ENCODE data around the gene GRPR.

GRPR gene

GRCh38 chrX:16081357-16081756 is 42.0 kb upstream of the GRPR start:
- no peaks in the 10 kb centered on the region for H3K4me1 ChIP-seq (ENCODE audit: control insufficient read depth, insufficient read depth, low read length)
- POLR2A ChIA-PET = no interaction called here
- TF ChIP-seq MZF1 (tag by site-specific recombination; IDR thresholded peaks at IDR 0.05; ENCODE audit: borderline replicate concordance) (no peak), OSR2 (tag by site-specific recombination; IDR thresholded peaks at IDR 0.05) (no peak), ZSCAN23 (tag by site-specific recombination; IDR thresholded peaks at IDR 0.05) (no peak), ZNF302 (tag by site-specific recombination; IDR thresholded peaks at IDR 0.05; ENCODE audit: low read depth) (no peak), SP2 (tag by site-specific recombination; IDR thresholded peaks at IDR 0.05) (no peak), SP7 (tag by site-specific recombination; IDR thresholded peaks at IDR 0.05) (no peak), ZNF48 (tag by site-specific recombination; IDR thresholded peaks at IDR 0.05) (no peak), ZSCAN16 (tag by site-specific recombination; IDR thresholded peaks at IDR 0.05) (no peak), TCF7L2 (IDR thresholded peaks at IDR 0.05; ENCODE audit: borderline replicate concordance, low read depth, low read length) (no peak), ZNF16 (tag by site-specific recombination; IDR thresholded peaks at IDR 0.05; ENCODE audit: low read depth) (no peak), ZNF791 (tag by site-specific recombination; IDR thresholded peaks at IDR 0.05) (no peak), ZNF558 (tag by site-specific recombination; IDR thresholded peaks at IDR 0.05) (no peak)
- TF ChIP-seq, protein P1, sequence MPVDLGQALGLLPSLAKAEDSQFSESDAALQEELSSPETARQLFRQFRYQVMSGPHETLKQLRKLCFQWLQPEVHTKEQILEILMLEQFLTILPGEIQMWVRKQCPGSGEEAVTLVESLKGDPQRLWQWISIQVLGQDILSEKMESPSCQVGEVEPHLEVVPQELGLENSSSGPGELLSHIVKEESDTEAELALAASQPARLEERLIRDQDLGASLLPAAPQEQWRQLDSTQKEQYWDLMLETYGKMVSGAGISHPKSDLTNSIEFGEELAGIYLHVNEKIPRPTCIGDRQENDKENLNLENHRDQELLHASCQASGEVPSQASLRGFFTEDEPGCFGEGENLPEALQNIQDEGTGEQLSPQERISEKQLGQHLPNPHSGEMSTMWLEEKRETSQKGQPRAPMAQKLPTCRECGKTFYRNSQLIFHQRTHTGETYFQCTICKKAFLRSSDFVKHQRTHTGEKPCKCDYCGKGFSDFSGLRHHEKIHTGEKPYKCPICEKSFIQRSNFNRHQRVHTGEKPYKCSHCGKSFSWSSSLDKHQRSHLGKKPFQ (tag by site-specific recombination; IDR thresholded peaks at IDR 0.05) = no peak
- TF ChIP-seq, protein P2, sequence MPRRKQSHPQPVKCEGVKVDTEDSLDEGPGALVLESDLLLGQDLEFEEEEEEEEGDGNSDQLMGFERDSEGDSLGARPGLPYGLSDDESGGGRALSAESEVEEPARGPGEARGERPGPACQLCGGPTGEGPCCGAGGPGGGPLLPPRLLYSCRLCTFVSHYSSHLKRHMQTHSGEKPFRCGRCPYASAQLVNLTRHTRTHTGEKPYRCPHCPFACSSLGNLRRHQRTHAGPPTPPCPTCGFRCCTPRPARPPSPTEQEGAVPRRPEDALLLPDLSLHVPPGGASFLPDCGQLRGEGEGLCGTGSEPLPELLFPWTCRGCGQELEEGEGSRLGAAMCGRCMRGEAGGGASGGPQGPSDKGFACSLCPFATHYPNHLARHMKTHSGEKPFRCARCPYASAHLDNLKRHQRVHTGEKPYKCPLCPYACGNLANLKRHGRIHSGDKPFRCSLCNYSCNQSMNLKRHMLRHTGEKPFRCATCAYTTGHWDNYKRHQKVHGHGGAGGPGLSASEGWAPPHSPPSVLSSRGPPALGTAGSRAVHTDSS (tag by site-specific recombination; IDR thresholded peaks at IDR 0.05) = no peak
- TF ChIP-seq, protein P3, sequence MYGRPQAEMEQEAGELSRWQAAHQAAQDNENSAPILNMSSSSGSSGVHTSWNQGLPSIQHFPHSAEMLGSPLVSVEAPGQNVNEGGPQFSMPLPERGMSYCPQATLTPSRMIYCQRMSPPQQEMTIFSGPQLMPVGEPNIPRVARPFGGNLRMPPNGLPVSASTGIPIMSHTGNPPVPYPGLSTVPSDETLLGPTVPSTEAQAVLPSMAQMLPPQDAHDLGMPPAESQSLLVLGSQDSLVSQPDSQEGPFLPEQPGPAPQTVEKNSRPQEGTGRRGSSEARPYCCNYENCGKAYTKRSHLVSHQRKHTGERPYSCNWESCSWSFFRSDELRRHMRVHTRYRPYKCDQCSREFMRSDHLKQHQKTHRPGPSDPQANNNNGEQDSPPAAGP (tag by site-specific recombination; IDR thresholded peaks at IDR 0.05) = no peak
- TF ChIP-seq, protein P4, sequence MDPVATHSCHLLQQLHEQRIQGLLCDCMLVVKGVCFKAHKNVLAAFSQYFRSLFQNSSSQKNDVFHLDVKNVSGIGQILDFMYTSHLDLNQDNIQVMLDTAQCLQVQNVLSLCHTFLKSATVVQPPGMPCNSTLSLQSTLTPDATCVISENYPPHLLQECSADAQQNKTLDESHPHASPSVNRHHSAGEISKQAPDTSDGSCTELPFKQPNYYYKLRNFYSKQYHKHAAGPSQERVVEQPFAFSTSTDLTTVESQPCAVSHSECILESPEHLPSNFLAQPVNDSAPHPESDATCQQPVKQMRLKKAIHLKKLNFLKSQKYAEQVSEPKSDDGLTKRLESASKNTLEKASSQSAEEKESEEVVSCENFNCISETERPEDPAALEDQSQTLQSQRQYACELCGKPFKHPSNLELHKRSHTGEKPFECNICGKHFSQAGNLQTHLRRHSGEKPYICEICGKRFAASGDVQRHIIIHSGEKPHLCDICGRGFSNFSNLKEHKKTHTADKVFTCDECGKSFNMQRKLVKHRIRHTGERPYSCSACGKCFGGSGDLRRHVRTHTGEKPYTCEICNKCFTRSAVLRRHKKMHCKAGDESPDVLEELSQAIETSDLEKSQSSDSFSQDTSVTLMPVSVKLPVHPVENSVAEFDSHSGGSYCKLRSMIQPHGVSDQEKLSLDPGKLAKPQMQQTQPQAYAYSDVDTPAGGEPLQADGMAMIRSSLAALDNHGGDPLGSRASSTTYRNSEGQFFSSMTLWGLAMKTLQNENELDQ (tag by site-specific recombination; IDR thresholded peaks at IDR 0.05; ENCODE audit: low read depth) = no peak
- CTCF ChIA-PET = no interaction called here
- H3K27ac ChIP-seq (ENCODE audit: extremely low read depth, low read depth, low read length) = no peak overlapping the region
- no peak overlapping the region for H3K4me3 ChIP-seq (ENCODE audit: low read depth, low read length)
- H3K36me3 ChIP-seq (ENCODE audit: control insufficient read depth in 2 of 2, insufficient read depth in 1 of 2, low read length in 2 of 2) = no peaks in the 10 kb centered on the region
- H3K9me3 ChIP-seq (ENCODE audit: control insufficient read depth, insufficient read depth, low read depth, low read length) = no peaks in the 10 kb centered on the region

DNA sequence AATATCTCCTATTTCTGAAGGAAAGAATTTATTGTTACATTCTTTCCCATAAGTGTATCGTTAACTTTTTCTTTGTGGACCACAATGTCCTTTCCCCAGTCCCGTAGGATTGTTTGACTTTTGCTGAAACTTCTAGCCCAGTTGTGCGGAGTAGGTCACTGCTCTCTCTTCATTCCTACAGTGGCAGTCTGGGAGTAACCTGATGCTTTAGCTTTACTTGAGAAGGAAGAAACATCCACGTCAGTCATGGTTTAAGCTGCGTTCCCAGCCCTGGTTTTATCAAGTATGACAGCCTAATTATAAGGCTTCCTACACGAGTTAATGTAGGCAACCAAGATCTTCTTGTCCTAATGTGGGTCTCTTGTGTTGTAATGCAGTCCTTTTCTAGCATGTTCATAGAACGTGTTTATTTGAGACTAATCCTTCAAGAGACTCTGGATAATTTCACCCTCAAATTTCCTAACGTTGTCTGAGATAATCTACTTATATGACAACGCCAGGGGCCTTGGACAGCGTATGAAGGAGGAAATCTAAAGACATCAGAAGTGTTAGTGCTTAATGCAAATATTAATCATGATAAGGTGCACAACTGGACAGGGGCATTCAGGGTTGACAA is 40.8 kb upstream of the GRPR start:
- CTCF ChIA-PET = no interaction called here
- POLR2A ChIA-PET = no interaction called here

More for the DNA sequence above, 40.8 kb upstream of the GRPR start:
- no peak for TF ChIP-seq ZNF555 (tag by site-specific recombination; conservative IDR thresholded peaks at IDR 0.05)
- TF ChIP-seq BCL11A (tag by site-specific recombination; IDR thresholded peaks at IDR 0.05; ENCODE audit: low read depth) = no peak
- no peak for TF ChIP-seq KLF1 (tag by site-specific recombination; IDR thresholded peaks at IDR 0.05)
- no peak for TF ChIP-seq HOXC10 (CRISPR knock-in tag; IDR thresholded peaks at IDR 0.05)
- TF ChIP-seq, protein P5, sequence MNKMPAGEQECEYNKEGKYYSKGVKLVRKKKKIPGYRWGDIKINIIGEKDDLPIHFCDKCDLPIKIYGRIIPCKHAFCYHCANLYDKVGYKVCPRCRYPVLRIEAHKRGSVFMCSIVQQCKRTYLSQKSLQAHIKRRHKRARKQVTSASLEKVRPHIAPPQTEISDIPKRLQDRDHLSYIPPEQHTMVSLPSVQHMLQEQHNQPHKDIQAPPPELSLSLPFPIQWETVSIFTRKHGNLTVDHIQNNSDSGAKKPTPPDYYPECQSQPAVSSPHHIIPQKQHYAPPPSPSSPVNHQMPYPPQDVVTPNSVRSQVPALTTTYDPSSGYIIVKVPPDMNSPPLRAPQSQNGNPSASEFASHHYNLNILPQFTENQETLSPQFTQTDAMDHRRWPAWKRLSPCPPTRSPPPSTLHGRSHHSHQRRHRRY (tag by site-specific recombination; IDR thresholded peaks at IDR 0.05) = no peak
- no peak for TF ChIP-seq ZNF121 (tag by site-specific recombination; IDR thresholded peaks at IDR 0.05)
- TF ChIP-seq ZNF514 (tag by site-specific recombination; IDR thresholded peaks at IDR 0.05) = no peak
- no peak for TF ChIP-seq ZNF585B (tag by site-specific recombination; IDR thresholded peaks at IDR 0.05)
- TF ChIP-seq, protein P6, sequence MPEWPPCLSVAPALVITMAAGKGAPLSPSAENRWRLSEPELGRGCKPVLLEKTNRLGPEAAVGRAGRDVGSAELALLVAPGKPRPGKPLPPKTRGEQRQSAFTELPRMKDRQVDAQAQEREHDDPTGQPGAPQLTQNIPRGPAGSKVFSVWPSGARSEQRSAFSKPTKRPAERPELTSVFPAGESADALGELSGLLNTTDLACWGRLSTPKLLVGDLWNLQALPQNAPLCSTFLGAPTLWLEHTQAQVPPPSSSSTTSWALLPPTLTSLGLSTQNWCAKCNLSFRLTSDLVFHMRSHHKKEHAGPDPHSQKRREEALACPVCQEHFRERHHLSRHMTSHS (tag by site-specific recombination; IDR thresholded peaks at IDR 0.05) = no peak
- no peaks in the 10 kb centered on the region for H3K9me3 ChIP-seq (ENCODE audit: control insufficient read depth, insufficient read depth, low read depth, low read length)
- H3K4me3 ChIP-seq (ENCODE audit: low read depth, low read length) = no peak overlapping the region
- no peak overlapping the region for H3K27ac ChIP-seq (ENCODE audit: extremely low read depth, low read depth, low read length)
- no peaks in the 10 kb centered on the region for H3K36me3 ChIP-seq (ENCODE audit: control insufficient read depth in 2 of 2, insufficient read depth in 1 of 2, low read length in 2 of 2)
- H3K4me1 ChIP-seq (ENCODE audit: control insufficient read depth, insufficient read depth, low read length) = no peaks in the 10 kb centered on the region
